Thoracic aorta (tissue), 2 donors: ENCODE measurements around the gene PAPPA2. TPM values are rescaled to one million over a fixed set of nuclear protein-coding genes. Genes with fewer than 3 reads are reported as not detected.

Experiments used
- ATAC-seq: fragments of 150-250 bp; one replicate; pipeline ENCODE4 v1.8.0; 2017; ENCODE audit warnings: low read depth; ENCODE audit not compliant: insufficient number of reproducible peaks, low FRiP score
- DNase-seq: peaks from one replicate; pipeline ENCODE4 v3.0.0-alpha.2; 2020; ENCODE audit warnings: low spot score
- H3K27ac ChIP-seq, 2 donors: fragments of 200-600 bp; sonication (generic); 1 replicate in 1 of 2; 2 replicates in 1 of 2; pipeline ENCODE4 v1.5.1; 2016; ENCODE audit warnings: mild to moderate bottlenecking in 2 of 2, moderate library complexity in 2 of 2
- H3K27me3 ChIP-seq: fragments of 200-600 bp; sonication (generic); replicated peaks from 2 replicates; pipeline ENCODE4 v1.6.0; 2016; ENCODE audit warnings: mild to moderate bottlenecking; ENCODE audit not compliant: insufficient read depth
- H3K36me3 ChIP-seq: fragments of 200-600 bp; sonication (generic); one replicate; pipeline ENCODE4 v1.5.1; 2016
- H3K4me1 ChIP-seq, 2 donors: fragments of 200-600 bp; sonication (generic); 1 replicate in 1 of 2; 2 replicates in 1 of 2; pipeline versions ENCODE4 v1.5.1 to v1.6.0; 2016; ENCODE audit warnings: low read depth in 2 of 2, mild to moderate bottlenecking in 1 of 2; ENCODE audit not compliant: control insufficient read depth in 1 of 2
- H3K4me3 ChIP-seq: fragments of 200-600 bp; sonication (generic); 2 replicates; pipeline ENCODE4 v1.5.1; 2016; ENCODE audit warnings: mild to moderate bottlenecking
- H3K9me3 ChIP-seq: fragments of 200-600 bp; sonication (generic); 2 replicates; pipeline ENCODE4 v1.5.1; 2016
- CTCF ChIP-seq: fragments of 200-600 bp; sonication (generic); IDR thresholded peaks from one replicate; pipeline ENCODE4 v1.5.1; 2019; ENCODE audit warnings: antibody characterized with exemption
- total RNA-seq, 2 donors: library from RNA; depleted of rRNA; stranded (reverse); fragments of >200 nt; gene quantifications; one replicate each; pipeline versions ENCODE4 v1.1.0 to v1.2.3, GENCODE V29; 2016

Gene PAPPA2
- total RNA-seq, 2 donors from 2014 or later, result 1.1 to 2.0 TPM

- H3K9me3 ChIP-seq, result no peaks in the 10 kb centered on the region
- ATAC-seq, result no peak
- no peaks in the 10 kb centered on the region for H3K4me1 ChIP-seq
- no peak for TF ChIP-seq CTCF
- no peak overlapping the region for H3K27ac ChIP-seq
- no peak overlapping the region for H3K4me3 ChIP-seq
- no peaks in the 10 kb centered on the region for H3K36me3 ChIP-seq
- DNase-seq, result no peak
- H3K27me3 ChIP-seq, result no peaks in the 10 kb centered on the region
These were observed 390.5 kb downstream of the PAPPA2 start for GRCh38 chr1:176853503-176853902.

- DNase-seq (no peak), ATAC-seq (no peak)
- Histone ChIP-seq H3K36me3 (no peaks in the 10 kb centered on the region), H3K27me3 (no peaks in the 10 kb centered on the region), H3K4me1 (no peaks in the 10 kb centered on the region), H3K4me3 (no peak overlapping the region), H3K9me3 (no peaks in the 10 kb centered on the region), H3K27ac (no peak overlapping the region)
- TF ChIP-seq CTCF, result no peak
These were observed 391.1 kb downstream of the PAPPA2 start for GRCh38 chr1:176854121-176854520.

GRCh38 chr1:176854758-176855745 is 392.1 kb downstream of the PAPPA2 start:
- Histone ChIP-seq H3K27me3 (no peaks in the 10 kb centered on the region), H3K27ac (no peak overlapping the region), H3K4me3 (no peak overlapping the region), H3K4me1 (no peaks in the 10 kb centered on the region), H3K9me3 (no peaks in the 10 kb centered on the region), H3K36me3 (no peaks in the 10 kb centered on the region)
- ATAC-seq (no peak), DNase-seq (no peak)
- TF ChIP-seq CTCF, result no peak

GRCh38 chr1:176857632-176858031 is 394.7 kb downstream of the PAPPA2 start:
- Histone ChIP-seq H3K4me3 (no peak overlapping the region), H3K27me3 (no peaks in the 10 kb centered on the region), H3K27ac (no peak overlapping the region), H3K4me1 (no peaks in the 10 kb centered on the region), H3K9me3 (no peaks in the 10 kb centered on the region), H3K36me3 (no peaks in the 10 kb centered on the region)
- ATAC-seq, result no peak
- no peak for TF ChIP-seq CTCF
- DNase-seq, result no peak

GRCh38 chr1:176858433-176858916 is 395.5 kb downstream of the PAPPA2 start:
- no peak for TF ChIP-seq CTCF
- H3K9me3 ChIP-seq, result no peaks in the 10 kb centered on the region
- H3K27ac ChIP-seq, result no peak overlapping the region
- no peaks in the 10 kb centered on the region for H3K4me1 ChIP-seq
- no peaks in the 10 kb centered on the region for H3K36me3 ChIP-seq
- H3K4me3 ChIP-seq, result no peak overlapping the region
- DNase-seq, result no peak
- ATAC-seq, result no peak
- no peaks in the 10 kb centered on the region for H3K27me3 ChIP-seq
